HepG2 (cell line): ENCODE results near the gene MCMBP. TPM values are rescaled to one million over a fixed set of nuclear protein-coding genes. Genes with fewer than 3 reads are reported as not detected.

Experiments used
- FIP1L1 ChIP-seq: fragments of 200-400 bp; formaldehyde crosslinking; IDR thresholded peaks from 2 replicates; pipeline ENCODE4 v1.6.1; 2018; ENCODE audit warnings: low read depth, mild to moderate bottlenecking, low read length, moderate library complexity, borderline replicate concordance; ENCODE audit not compliant: insufficient read depth
- GABPB1 ChIP-seq: IDR thresholded peaks from 2 replicates; pipeline ENCODE4 v1.6.1; 2016; ENCODE audit warnings: mild to moderate bottlenecking, missing genetic modification reagents, moderate library complexity, missing compliant biosample characterization
- GPN1 ChIP-seq: sonication (generic); formaldehyde crosslinking; IDR thresholded peaks from 2 replicates; pipeline ENCODE4 v1.5.1; 2020; ENCODE audit warnings: missing genetic modification reagents, borderline replicate concordance
- PPARG ChIP-seq: conservative IDR thresholded peaks from 2 replicates; pipeline ENCODE4 v1.6.1; 2016; ENCODE audit warnings: missing biosample characterization, missing genetic modification reagents
- STAT5B ChIP-seq: sonication (generic); formaldehyde crosslinking; IDR thresholded peaks from 2 replicates; pipeline ENCODE4 v1.4.0; 2020; ENCODE audit warnings: missing genetic modification reagents
- TAF1 ChIP-seq: sonication (generic); formaldehyde crosslinking; IDR thresholded peaks from 2 replicates; pipeline ENCODE4 v1.4.0; 2020; ENCODE audit warnings: missing genetic modification reagents
- ZFP37 ChIP-seq: sonication (generic); formaldehyde crosslinking; IDR thresholded peaks from 2 replicates; pipeline ENCODE4 v1.4.0; 2020; ENCODE audit warnings: missing genetic modification reagents, borderline replicate concordance
- ZHX1 ChIP-seq: sonication (generic); formaldehyde crosslinking; IDR thresholded peaks from 2 replicates; pipeline ENCODE4 v1.8.1; 2022; ENCODE audit warnings: low read depth, mild to moderate bottlenecking, missing genetic modification reagents
- ZKSCAN8 ChIP-seq: IDR thresholded peaks from 2 replicates; pipeline ENCODE4 v1.6.1; 2016; ENCODE audit warnings: borderline replicate concordance, missing genetic modification reagents, missing compliant biosample characterization
- ZNF281 ChIP-seq: sonication (generic); formaldehyde crosslinking; IDR thresholded peaks from 2 replicates; pipeline ENCODE4 v1.4.0; 2020; ENCODE audit warnings: missing genetic modification reagents, borderline replicate concordance
- ZNF543 ChIP-seq: sonication (generic); formaldehyde crosslinking; IDR thresholded peaks from 2 replicates; pipeline ENCODE4 v1.4.0; 2020; ENCODE audit warnings: mild to moderate bottlenecking, missing genetic modification reagents
- ZNF609 ChIP-seq: sonication (generic); formaldehyde crosslinking; IDR thresholded peaks from 2 replicates; pipeline ENCODE4 v1.4.0; 2020; ENCODE audit warnings: mild to moderate bottlenecking, missing genetic modification reagents, borderline replicate concordance
- ZNF687 ChIP-seq: sonication (generic); formaldehyde crosslinking; IDR thresholded peaks from 2 replicates; pipeline ENCODE4 v1.5.1; 2020; ENCODE audit warnings: mild to moderate bottlenecking, missing genetic modification reagents, moderate library complexity
- ZSCAN22 ChIP-seq: sonication (generic); formaldehyde crosslinking; IDR thresholded peaks from 2 replicates; pipeline ENCODE4 v1.4.0; 2020; ENCODE audit warnings: mild to moderate bottlenecking, missing genetic modification reagents
- polyA plus RNA-seq, 8 experiments: library from polyadenylated mRNA; depleted of rRNA in 3 of 8; stranded (reverse) in 7 of 8; unstranded in 1 of 8; fragments of >200 nt; fragmentation: Illumina TruSeq in 4 of 8; extraction: Trizol in 4 of 8; gene quantifications; 2 replicates each; pipeline versions ENCODE4 v1.2.1 to v1.2.3, GENCODE V29; 2011 to 2016; ENCODE audit warnings: low read depth in 4 of 8, missing spikeins in 1 of 8, mixed read lengths in 1 of 8; ENCODE audit not compliant: insufficient read depth in 1 of 8
- total RNA-seq, 5 experiments: library from RNA; depleted of rRNA; stranded (reverse); fragments of >200 nt; fragmentation: Illumina TruSeq; extraction: Trizol; gene quantifications; 2 replicates each; pipeline ENCODE4 v1.2.3, GENCODE V29; 2016; ENCODE audit warnings: low read depth in 1 of 5

The MCMBP gene
- total and polyA plus RNA-seq, 2 of the 13 experiments (the other 11 are each of a cell fraction or from before 2014, with no cell fraction given), result 35.7 to 62.4 TPM

- no peak for TF ChIP-seq ZNF687 (CRISPR knock-in tag)
- no peak for TF ChIP-seq GPN1 (CRISPR knock-in tag)
- no peak for TF ChIP-seq ZKSCAN8 (CRISPR knock-in tag)
- 0 out of 2 replicates have a peak, but pooled peaks have one; percentile 28 for TF ChIP-seq PPARG (CRISPR knock-in tag)
- no peak for TF ChIP-seq TAF1 (CRISPR knock-in tag)
- TF ChIP-seq ZSCAN22 (CRISPR knock-in tag), result no peak
- no peak for TF ChIP-seq STAT5B (CRISPR knock-in tag)
- no peak for TF ChIP-seq GABPB1 (CRISPR knock-in tag)
- no peak for TF ChIP-seq ZFP37 (CRISPR knock-in tag)
- no peak for TF ChIP-seq ZNF281 (CRISPR knock-in tag)
- TF ChIP-seq ZHX1 (CRISPR knock-in tag), result no peak
- TF ChIP-seq ZNF609 (CRISPR knock-in tag), result no peak
- no peak for TF ChIP-seq FIP1L1
- no peak for TF ChIP-seq ZNF543 (CRISPR knock-in tag)
Observed at GRCh38 chr10:119786117-119786769, 86.4 kb downstream of the MCMBP start (continued).
